GM21737 (cell line): Measurements from ENCODE around the gene TBK1.
A peak's percentile ranks its signal among the peaks of the same experiment; 100 is the strongest.

ENCODE experiments used
- ATAC-seq: cut with Tn5 transposase; IDR thresholded peaks from one replicate; pipeline ENCODE4 v1.9.1; 2021; ENCODE audit warnings: mild to moderate bottlenecking, moderate library complexity; ENCODE audit not compliant: unreplicated experiment

The TBK1 gene

DNA sequence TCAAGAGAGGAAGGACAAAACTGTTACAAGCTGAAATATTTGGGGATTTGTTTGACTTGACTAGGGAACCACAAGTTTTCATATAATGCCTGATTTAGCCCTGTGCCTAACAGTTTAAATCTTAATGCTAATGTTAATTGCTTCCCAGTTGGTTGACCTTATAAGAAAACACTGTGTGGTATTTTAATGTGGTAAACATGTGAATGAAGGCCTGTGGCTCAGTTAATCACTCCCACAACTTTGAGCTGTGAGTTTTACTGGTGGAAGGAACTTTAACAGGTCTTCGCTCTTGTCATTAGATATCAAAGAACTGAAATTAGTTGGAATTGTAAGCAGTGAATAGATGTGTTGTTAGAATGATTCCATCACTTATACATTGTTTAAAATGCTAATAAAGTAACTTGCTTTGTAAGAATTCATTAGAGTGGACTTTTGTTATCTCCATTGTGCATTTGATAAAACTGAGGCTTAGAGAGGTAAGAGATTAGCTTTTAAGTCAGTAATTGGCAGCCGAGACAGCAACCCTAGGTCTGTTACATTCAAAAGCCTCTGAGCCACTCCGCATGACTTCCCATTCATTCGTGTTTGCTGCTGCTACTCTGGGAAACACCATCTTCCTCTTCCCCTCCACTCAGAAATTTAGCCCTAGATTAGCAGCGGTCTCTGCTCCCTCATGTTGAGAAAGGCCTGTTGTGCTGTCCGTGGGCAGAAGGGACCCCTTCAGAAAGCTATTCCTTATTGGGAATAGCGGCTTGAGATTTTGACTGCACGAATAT lies 1.0 kb upstream of the TBK1 start:
- ATAC-seq: no peak

DNA sequence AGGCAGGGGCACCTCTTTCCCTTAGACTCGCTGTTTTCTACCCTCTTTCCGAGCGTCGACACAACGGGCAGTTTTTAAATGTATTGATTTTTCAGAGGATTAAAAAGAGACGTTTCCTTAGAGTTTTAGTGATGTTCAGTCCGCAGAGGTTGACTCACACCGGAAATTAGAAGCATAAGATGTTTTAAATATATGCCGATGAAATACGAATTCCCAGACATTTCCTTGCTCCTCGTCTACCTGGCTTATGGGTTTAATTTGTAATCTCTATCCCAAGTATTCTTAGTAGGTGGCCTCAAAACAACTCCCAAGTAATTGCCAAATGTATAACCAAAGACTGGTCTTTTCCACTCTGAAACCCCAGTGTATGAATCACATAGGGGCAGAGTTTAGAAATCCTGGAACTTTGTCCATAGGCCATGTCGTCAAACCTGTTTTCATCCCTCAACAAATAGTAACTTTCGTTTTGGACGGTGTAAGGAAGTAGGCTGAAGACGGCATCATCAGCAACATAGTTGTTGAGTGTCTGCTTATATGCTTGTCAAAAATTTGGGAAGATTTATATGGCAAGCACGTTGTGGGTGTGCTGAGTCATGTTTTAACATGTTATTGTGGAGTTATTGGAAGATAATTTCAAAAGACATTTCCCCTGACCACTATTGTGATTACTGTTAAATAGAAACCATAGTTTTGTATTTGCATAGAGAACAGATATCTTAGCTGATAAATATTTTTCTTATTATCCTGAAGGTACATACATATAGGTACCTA lies 824 bp downstream of the TBK1 start:
- peak; percentile 1 for ATAC-seq

DNA sequence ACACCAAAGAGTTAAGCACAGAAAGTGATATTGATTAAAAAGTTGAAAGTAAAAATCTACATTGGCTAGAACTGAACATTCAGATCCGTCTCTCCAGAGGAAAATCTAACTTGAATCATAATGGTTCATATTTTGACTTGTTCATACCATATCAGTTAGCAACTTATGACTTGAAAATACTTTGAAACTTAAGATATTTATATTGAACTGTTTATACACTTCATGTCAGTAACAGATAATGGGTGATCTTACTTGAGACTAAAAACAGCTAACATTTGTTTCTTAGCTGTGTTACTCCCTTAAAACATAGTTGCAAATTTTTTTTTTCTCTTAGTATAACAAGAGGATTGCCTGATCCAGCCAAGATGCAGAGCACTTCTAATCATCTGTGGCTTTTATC lies 3.6 kb downstream of the TBK1 start:
- no peak for ATAC-seq

DNA sequence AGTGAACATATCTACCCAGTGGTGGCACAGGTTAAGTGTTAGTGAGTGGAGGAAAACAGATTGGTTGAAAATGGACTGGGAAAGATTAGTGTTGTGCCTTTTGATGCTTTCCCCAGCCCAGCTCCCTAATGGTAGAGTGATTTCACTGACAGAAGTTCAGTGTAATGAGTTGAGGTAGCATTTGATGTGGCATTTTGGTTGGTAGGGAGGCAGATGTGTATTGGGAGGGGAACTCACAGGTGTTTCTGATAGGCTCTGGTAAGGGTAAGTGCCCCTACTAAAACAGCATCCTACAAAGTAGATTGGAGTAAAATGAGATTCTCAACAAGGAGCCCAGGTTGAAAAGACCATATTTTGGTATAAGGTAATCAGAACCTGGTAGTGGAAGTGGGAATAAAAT lies 4.2 kb downstream of the TBK1 start:
- ATAC-seq: no peak

DNA sequence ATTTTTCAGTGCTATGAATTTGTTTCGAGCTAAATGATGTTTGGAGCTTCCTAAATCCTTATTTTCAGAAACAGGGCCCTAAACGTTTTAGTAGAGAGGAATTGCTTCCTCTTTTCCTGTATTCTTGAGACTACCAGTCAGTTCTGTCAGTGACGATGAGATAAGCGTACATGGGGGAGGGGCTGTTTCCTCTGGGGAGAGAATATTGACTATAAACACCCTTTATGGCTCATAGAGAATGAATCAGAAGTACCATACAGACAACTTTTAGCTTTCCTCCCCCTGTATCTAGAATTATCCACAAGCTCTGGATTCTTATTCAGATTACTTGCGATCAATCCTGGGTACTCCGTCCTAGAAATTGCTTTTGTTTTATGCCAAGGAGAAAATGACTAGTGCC lies 5.1 kb downstream of the TBK1 start:
- ATAC-seq: no peak

DNA sequence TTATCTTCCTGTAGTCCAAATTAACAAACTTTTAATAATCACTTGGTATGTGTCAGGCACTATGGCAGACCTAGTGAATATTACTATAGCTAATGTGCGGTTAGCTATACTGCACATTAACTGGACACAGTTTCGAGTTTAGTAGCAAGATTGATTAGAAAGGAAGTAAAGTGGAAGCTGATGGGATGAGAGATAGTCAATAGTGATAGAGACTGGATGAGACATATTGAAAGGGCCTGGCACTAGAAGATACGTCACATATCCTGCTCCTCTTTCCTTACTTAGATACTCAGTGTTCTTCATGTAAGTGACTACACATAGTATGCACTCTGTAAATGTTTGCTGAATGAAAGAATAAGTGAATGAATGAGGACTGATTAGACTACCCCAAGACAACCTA lies 5.5 kb downstream of the TBK1 start:
- no peak for ATAC-seq

DNA sequence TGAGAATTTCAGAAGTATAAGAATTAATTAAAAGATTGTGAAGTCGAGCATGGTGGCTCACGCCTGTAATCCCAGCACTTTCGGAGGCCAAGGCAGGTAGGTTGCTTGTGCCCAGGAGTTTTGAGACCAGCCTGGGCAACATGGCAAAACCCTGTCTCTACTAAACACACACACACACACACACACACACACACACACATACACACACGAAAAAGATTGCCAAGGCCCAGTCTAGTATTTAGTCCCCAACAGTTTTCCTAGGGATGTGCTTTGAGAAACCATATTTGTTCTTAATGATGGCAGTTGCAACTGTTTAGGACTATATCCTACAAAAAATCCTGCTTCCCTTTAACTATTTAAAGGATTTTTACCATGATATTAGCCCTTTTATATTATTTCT lies 6.0 kb downstream of the TBK1 start:
- ATAC-seq: no peak

DNA sequence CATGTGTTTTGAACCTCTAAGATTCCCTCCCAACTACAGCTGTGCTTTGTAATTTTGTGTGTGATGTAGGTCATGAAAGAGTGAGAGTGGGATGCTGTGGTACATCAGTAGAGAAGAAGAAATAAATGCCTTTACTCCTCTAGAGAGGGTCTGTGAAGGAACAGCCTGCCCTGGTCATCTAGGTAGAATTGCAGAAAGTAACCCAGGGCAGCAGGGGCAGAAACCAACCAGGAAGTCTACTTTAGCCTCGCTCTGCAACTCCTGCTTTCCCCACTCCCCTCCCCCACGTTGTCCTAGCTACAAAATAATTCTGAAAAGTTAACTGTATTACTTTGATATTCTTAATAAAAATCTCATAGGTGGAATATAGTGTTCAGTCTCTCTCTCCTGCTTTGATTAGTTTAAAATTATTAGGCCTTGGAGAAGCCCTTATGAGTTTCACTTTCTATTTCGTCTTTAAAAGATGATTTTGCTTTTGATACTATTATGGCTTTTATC lies 7.5 kb downstream of the TBK1 start:
- peak; percentile 58 for ATAC-seq

DNA sequence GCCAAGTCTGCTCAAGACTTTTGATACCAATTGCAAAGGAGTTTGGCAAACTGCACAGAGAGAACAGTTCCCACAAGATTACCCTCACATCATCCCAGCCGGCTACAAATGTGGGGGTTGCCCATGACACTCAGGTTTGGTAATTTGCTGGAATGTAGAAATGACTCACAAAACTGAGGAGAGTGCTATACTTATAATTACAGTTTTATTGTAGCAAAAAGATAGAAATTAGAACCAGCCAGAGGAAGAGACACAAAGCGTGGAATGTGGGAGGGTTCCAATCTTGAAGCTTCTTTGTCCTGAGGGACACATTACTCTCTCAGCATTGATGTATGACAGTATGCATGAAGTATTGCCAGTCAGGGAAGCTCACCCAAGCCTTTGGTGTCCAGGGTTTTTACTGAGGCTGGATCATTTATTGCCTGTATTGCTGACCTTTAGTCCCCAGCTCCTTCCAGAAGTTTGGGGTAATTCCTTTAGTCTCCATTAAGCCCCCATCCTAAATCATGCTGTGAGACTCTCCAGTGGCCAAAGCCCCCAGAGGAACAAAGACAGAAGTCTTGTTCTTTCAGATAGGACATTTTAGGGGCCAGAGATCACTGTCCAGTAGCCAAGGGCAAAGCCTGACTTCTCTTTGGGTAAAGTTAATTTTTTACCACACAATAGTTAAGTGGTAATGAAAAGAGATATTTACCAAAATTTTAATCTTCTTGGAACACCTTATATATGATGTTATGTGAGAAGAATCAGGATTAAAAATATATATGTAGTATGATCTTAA lies 9.9 kb downstream of the TBK1 start:
- ATAC-seq: no peak

DNA sequence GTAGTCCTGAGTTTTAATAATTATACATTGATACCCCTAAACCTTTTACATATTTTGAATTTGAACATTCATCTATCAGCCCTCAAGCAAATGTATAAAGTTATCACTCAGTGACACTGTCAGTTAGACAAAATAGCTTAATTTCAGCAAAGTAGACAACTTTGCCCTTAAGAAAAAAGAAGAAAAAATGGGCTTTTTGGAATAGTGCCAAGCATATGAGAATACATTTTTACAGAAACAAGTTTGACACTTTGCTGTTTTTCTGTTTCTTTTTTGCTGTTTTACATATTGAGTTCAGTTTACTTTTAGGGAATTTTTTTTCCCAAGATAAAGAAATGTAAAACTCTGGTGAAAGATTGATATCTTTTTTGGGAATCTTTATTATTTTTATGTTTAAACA lies 14.3 kb downstream of the TBK1 start:
- no peak for ATAC-seq

DNA sequence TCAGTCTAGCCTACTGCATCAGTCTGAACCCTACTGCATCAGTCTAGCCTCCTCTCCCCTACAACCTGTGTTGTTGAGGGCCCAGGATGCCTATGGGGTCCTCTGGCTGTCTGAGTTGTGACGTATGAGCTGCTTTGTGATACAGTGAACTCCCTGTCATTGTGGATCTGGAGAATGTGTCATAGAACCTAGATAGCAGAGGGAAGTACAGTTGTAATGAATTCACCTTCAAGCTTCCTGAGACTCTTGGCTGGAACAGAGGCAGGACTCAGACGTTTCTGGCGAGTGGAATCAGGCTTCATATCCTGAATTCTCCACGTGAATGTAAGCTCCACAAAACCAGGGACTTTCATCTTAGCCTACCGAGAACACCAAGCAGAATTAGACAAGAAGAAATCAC lies 17.0 kb downstream of the TBK1 start:
- no peak for ATAC-seq

DNA sequence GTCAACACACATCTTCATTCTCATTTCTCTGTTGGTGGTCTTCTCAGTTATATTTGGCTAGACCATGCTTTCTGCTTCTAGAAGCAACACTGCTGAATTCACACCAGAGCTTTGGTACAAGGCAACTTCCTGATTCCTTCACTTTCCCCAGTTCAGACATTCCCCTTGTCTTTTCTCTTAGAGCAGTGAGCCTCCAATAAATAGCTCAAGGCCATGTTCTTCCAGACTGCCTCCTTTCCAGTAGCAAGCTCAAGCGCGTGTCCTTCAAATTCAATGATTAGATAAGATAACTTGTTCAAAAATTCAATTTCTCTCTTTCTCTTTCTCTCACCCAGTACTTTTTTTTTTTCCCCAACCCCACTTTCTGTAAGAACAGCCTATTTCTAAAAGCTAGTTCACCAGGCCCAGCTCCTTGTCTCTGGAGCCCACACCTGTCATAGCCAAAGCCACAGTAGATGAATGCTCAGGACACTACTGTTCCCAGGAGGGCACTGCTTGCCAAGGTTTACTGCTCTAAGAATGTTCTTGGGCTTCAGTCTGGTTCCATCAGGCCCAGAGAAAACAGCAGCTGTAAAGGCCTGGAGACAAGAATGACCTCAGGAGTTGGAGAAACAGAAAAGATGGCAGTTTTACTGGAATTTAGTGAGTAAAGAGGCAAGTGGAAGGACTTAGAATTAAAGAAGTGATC lies 17.7 kb downstream of the TBK1 start:
- ATAC-seq: no peak

DNA sequence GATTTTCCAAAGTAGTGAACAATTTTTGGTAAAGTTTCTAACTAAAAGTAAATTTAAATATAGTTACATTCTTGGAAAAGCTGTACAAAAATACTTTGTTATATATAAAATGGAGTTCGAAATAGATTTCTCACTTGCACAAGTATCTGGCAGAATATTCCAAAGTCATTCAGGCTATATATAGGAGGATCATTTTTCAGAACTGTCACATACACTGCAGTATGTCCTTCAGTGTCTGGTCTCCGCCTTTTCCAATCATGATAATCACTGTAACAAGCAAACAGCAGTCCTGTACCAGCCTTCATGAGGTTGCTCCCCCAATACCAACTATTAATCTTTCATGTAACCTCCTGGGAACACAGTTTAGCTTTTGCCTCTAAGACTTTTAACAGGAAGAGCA lies 18.6 kb downstream of the TBK1 start:
- no peak for ATAC-seq

DNA sequence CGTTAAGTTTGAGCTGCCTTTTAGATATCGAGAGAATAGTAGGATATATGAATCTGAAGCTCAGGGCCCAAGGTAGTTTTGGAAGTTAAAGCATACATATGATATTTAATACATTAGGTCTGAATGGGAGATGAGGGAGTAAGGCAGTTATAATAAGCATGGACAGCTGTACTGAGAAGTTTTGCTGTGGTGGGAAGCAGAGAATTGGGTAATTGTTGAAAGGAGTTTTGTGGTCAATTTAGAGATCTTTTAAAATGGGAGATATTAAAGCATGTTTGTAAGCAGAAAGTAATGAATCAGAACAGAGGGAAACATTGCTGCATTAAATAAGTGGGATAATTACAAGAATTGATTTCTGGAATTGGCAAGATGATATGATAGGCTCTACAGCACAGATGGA lies 21.3 kb downstream of the TBK1 start:
- ATAC-seq: no peak

DNA sequence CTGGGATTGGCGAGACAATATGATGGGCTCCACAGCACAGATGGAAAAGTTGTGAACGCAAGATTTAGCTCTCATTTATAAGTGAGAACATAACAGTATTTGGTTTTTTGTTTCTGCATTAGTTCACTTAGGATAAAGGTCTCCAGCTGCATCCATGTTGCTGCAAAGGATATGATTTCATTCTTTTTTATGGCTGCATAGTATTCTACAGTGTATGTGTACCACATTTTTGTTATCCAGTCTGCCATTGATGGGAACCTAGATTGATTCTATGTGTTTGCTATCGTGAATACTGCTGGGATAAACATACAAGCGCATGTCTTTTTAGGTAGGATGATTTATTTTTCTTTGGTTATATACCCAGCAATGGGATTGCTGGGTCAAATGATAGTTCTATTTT lies 23.6 kb downstream of the TBK1 start:
- ATAC-seq: no peak

DNA sequence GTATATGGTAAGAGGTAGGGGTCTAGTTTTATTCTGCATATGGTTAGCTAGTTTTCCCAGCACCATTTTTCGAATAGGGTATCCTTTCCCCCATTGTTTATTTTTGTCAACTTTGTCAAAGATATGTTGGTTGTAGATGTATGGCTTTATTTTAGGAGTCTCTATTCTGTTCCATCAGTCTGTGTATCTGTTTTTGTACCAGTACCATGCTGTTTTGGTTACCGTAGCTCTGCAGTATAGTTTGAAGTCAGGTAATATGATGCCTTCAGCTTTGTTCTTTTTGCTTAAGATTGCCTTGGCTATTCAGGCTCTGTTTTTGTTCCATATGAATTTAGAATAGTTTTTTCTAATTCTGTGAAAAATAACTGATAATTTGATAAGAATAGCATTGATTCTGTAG lies 24.9 kb downstream of the TBK1 start:
- no peak for ATAC-seq

DNA sequence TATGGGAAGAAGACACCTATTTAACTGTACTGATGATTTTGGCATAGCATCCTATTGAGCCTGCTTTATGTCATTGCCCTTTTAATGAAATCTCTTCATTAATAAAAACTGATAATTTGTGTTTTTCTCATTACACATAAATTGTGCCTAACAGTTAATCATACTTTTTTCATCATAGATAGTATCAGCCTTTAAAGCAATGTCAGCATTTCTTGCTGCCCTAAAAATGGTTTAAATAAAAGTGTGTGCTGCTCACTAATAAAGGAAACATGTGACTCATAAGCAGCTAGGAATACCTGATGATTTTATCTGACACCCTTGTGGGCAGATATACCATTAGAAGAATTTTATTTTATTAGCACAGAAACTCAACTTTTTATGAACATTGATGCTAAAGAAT lies 26.7 kb downstream of the TBK1 start:
- ATAC-seq: no peak

DNA sequence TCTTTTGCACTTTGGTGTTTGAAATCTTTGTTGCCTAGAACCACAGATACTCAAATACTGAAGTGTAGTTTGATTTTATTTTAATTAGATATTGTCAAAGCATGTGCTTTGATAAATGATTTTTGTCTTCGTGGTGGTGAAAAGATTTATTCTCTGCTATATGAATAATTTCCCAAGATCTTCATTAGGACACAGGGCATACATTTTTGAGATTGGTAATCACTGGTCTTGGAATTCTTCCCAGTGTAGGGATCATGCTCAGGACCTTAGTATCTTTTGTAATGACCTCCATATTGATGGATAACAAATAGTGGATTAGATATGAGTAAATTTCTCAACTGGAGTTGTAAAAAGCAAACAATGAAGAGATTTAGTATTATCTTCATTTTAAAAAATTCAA lies 28.2 kb downstream of the TBK1 start:
- no peak for ATAC-seq

DNA sequence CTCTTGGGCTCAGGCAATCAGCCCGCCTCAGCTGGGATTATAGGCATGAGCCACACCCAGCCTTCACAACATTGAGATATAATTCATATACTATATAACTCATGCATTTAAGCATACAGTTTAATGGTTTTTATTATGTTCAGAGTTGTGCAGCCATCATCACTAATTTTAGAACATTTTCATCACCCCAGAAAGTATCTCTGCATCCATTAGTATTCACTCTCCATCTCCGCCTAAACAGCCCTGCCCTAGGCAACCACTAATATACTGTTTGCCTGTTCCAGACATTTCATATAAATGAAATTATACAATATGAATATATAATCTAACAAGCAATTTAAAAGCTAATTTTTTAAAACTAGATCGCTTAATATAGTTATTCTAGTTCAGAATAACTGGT lies 34.7 kb downstream of the TBK1 start:
- no peak for ATAC-seq

DNA sequence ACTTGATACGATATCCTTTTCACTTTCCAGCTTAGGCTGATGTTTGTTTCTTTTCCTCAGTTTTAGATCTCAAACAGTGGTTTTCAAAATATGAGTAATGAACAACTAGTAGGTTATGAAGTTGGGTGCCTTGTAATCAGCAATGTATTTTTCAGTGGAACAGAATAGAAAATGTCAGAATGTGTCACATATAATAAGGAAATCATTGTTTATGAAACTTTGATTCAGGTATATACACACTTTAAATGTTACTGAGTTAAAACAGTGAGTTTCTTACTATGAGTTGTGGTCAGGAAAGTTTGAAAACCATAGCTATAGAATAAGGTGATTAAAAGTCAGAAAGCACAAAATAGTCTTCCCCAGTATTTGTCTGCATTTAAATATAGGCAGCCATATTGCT lies 39.8 kb downstream of the TBK1 start:
- no peak for ATAC-seq

DNA sequence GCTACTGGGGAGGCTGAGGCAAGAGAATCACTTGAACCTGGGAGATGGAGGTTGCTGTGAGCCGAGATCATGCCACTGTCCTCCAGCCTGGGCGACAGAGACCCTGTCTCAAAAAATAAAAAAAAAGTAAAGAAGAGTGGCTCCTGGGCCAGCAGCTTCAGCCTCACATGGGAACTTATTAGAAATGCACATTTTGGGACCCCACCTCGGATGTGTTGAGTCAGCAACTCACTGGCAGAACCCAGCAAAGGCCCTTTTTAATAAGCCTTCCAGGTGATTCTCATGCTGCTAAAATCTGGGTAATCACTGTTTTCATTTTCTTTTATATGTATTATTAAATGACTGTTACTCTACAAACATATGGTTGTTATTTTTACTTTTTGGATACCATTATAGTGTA lies 41.6 kb downstream of the TBK1 start:
- ATAC-seq: no peak
